ENCODE data around the gene PRSS22.

GRCh38 chr16:2825906-2826305 lies 32.1 kb downstream of the PRSS22 start:
- TF ChIP-seq EZH2 (IDR thresholded peaks at IDR 0.05; ENCODE audit: low read length, unreplicated experiment), result no peak
- no peak for TF ChIP-seq CTCF (conservative IDR thresholded peaks at IDR 0.05; ENCODE audit: low read depth, low read length)
- TF ChIP-seq EZH2phosphoT487 (IDR thresholded peaks at IDR 0.05; ENCODE audit: borderline replicate concordance, low read length), result no peak
